NB4 (cell line): ENCODE results near the gene POC1A.

Source experiments
- CTCF ChIP-seq: IDR thresholded peaks from one replicate; pipeline ENCODE4 v1.5.1; 2012; ENCODE audit warnings: low read depth, low read length
- MYC ChIP-seq: IDR thresholded peaks from 2 replicates; pipeline ENCODE4 v1.6.1; 2011; ENCODE audit warnings: low read depth, low read length

DNA sequence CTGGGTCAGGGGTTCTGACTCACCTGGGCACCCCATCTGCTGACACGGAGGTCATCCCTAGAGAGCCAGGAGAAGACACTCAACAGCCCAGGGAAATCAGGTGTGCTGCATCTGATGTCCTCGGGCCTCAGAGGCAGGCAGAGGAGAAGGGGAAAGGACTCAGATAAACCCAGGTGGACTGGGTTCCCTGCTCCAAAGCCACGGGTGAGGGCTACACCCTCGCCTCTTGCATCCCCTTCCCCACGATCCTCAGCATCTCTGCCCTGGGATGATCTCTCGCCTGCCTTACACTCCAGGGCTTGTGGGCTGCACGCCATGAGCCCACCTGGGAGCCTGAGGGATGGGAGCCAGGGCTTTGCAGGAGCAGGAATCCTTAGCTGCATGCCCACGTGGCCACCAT is 89.7 kb downstream of the POC1A start:
- no peak for TF ChIP-seq CTCF
- no peak for TF ChIP-seq MYC
